Fibroblast of the aortic adventitia (primary cell): ENCODE measurements around the gene SIRT2. TPM values are rescaled to one million over a fixed set of nuclear protein-coding genes. Genes with fewer than 3 reads are reported as not detected.

Experiments
- DNase-seq: peaks from one replicate; pipeline ENCODE4 v3.0.0-alpha.2; 2010; ENCODE audit warnings: low read depth
- H3K4me3 ChIP-seq: 2 replicates; pipeline ENCODE4 v1.5.1; 2011; ENCODE audit warnings: low read depth, mild to moderate bottlenecking, control low read depth, low read length, moderate library complexity
- CTCF ChIP-seq: IDR thresholded peaks from 2 replicates; pipeline ENCODE4 v1.5.1; 2011; ENCODE audit warnings: mild to moderate bottlenecking, low read length, control low read depth, inconsistent platforms; ENCODE audit not compliant: insufficient read depth
- total RNA-seq: library from RNA; depleted of rRNA; stranded (reverse); fragments of >200 nt; gene quantifications from 2 replicates; pipeline ENCODE4 v1.2.3, GENCODE V29; 2012; ENCODE audit warnings: low replicate concordance

SIRT2 gene
- total RNA-seq, 1 donor = 44.9 TPM

- no peak for TF ChIP-seq CTCF
- DNase-seq = no peak
- H3K4me3 ChIP-seq = no peak overlapping the region
These were observed 19.1 kb upstream of the SIRT2 start for GRCh38 chr19:38918526-38918925.

- no peak for DNase-seq
- H3K4me3 ChIP-seq = no peak overlapping the region
- TF ChIP-seq CTCF = no peak
These were observed 18.6 kb upstream of the SIRT2 start for GRCh38 chr19:38917921-38918491.

- no peak for DNase-seq
- H3K4me3 ChIP-seq = no peak overlapping the region
- TF ChIP-seq CTCF = no peak
These were observed 18.1 kb upstream of the SIRT2 start for GRCh38 chr19:38917516-38917915.

- TF ChIP-seq CTCF = no peak
- DNase-seq = no peak
These were observed 16.2 kb upstream of the SIRT2 start for GRCh38 chr19:38915329-38916321.

GRCh38 chr19:38913958-38914357 is 14.5 kb upstream of the SIRT2 start:
- no peak for TF ChIP-seq CTCF
- no peak for DNase-seq

More at GRCh38 chr19:38915329-38916321, 16.2 kb upstream of the SIRT2 start:
- no peak overlapping the region for H3K4me3 ChIP-seq

GRCh38 chr19:38912600-38913514 is 13.4 kb upstream of the SIRT2 start:
- no peak for TF ChIP-seq CTCF
- H3K4me3 ChIP-seq = no peak overlapping the region
- no peak for DNase-seq

More at GRCh38 chr19:38913958-38914357, 14.5 kb upstream of the SIRT2 start:
- H3K4me3 ChIP-seq = no peak overlapping the region
